ENCODE results near the gene TXNRD2.

The TXNRD2 gene

GRCh38 chr22:19868773-19869471, 72.7 kb downstream of the TXNRD2 start:
- no peak for TF ChIP-seq CTCF (IDR thresholded peaks at IDR 0.05)

GRCh38 chr22:19868333-19868732, 73.3 kb downstream of the TXNRD2 start:
- TF ChIP-seq CTCF (IDR thresholded peaks at IDR 0.05): no peak

GRCh38 chr22:19867617-19868016, 74.0 kb downstream of the TXNRD2 start:
- TF ChIP-seq CTCF (IDR thresholded peaks at IDR 0.05): no peak

- TF ChIP-seq CTCF (IDR thresholded peaks at IDR 0.05): no peak
Measured at GRCh38 chr22:19866665-19867009, 75.0 kb downstream of the TXNRD2 start.

- TF ChIP-seq CTCF (IDR thresholded peaks at IDR 0.05): no peak
Measured at GRCh38 chr22:19865141-19865829, 76.3 kb downstream of the TXNRD2 start.

- TF ChIP-seq CTCF (IDR thresholded peaks at IDR 0.05): no peak
Measured at GRCh38 chr22:19864538-19865106, 77.0 kb downstream of the TXNRD2 start.

GRCh38 chr22:19863571-19863970, 78.0 kb downstream of the TXNRD2 start:
- no peak for TF ChIP-seq CTCF (IDR thresholded peaks at IDR 0.05)
